NCI-H460 (cell line): ENCODE measurements around the gene TAF1B. TPM values are rescaled to one million over a fixed set of nuclear protein-coding genes. Genes with fewer than 3 reads are reported as not detected.

ENCODE experiments used
- DNase-seq: peaks from one replicate; pipeline ENCODE4 v3.0.0-alpha.2; 2016; ENCODE audit warnings: low read depth; ENCODE audit errors: extremely low read depth
- total RNA-seq: library from RNA; depleted of rRNA; stranded (reverse); fragments of >200 nt; shearing (Covaris generic); gene quantifications from 2 replicates; pipeline ENCODE4 v1.2.3, GENCODE V29; 2014; rRNA removed

Gene TAF1B
- total RNA-seq, 1 experiment from 2014 or later, result 16.1 TPM

GRCh38 chr2:9981655-9982054 is 138.4 kb downstream of the TAF1B start:
- DNase-seq, result no peak

DNA sequence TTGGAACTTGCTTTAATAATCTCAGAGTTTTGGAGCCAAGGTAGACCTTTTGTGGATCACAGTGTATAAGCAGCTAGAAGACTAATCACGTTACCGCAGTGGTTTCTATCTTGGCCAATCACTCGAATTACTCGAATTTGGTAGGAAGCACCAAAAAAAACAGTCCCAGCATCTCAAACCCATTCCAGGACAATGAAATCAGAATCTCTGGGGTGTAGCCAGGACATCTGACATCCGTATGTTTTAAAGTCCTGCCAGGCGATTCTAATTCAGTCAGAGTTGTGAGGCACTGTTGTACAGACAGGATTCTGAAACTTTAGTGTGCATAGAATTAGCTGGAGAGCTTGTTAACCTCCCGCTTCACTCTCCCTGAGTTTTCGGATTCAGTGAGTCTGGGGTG is 139.0 kb downstream of the TAF1B start:
- no peak for DNase-seq

DNA sequence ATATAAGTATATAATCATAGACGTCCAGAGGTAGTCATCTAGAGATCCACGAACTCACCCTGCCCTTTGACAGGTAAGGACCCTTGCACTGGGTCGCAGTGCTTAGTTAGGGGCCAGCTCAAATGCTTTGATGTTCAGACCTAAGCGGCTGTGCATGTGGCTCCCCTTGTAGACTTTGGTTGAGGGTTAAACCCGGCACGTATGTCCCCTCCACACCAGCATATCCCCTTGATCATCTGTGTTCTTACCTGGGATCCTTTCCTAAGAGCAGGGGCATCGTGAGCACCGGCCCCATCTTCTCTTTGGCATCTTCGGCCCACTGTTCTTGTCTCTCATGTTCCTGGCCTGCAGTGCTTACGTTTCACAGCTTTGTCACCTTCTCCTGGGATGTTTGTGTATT is 139.6 kb downstream of the TAF1B start:
- no peak for DNase-seq

GRCh38 chr2:9983401-9984216 is 140.3 kb downstream of the TAF1B start:
- no peak for DNase-seq

Other genes starting within 250 kb of the TAF1B start
- gene YWHAQ, start 212.5 kb upstream of the TAF1B start, total RNA-seq, result 434 and 443 TPM in 2 replicates
- 0.57 and 0.72 TPM in 2 replicates for gene GRHL1, start 108.2 kb downstream of the TAF1B start, total RNA-seq
- gene KLF11, start 200.1 kb downstream of the TAF1B start, total RNA-seq, result 14.0 and 15.0 TPM in 2 replicates
- gene CYS1, start 236.9 kb downstream of the TAF1B start, total RNA-seq, result 0.14 and 0.22 TPM in 2 replicates